Right lobe of liver (tissue), 6 donors: ENCODE measurements around the gene NFIB. TPM values are rescaled to one million over a fixed set of nuclear protein-coding genes. Genes with fewer than 3 reads are reported as not detected.
A peak's percentile ranks its signal among the peaks of the same experiment; 100 is the strongest.

Experiments used
- ATAC-seq, 4 donors: fragments of 200-7000 bp; cut with Tn5 transposase; one replicate each; pipeline ENCODE4 v1.9.1; 2020; ENCODE audit warnings: mild to moderate bottlenecking in 4 of 4, moderate library complexity in 4 of 4
- DNase-seq, 3 donors: peaks; one replicate each; pipeline ENCODE4 v3.0.0-alpha.2; 2020
- H3K27ac ChIP-seq, 3 donors: fragments of 200-600 bp; one replicate each; pipeline ENCODE4 v1.8.0; 2022
- H3K27me3 ChIP-seq, 2 donors: fragments of 200-600 bp; one replicate each; pipeline ENCODE4 v1.8.0; 2022
- H3K36me3 ChIP-seq, 4 donors: fragments of 200-600 bp; sonication (generic) in 1 of 4; one replicate each; pipeline versions ENCODE4 v1.5.1 to v1.8.0; 2017 to 2022; ENCODE audit warnings: control low read depth in 1 of 4
- H3K4me1 ChIP-seq, 4 donors: fragments of 200-600 bp; sonication (generic) in 1 of 4; one replicate each; pipeline versions ENCODE4 v1.5.1 to v1.8.0; 2017 to 2022; ENCODE audit warnings: control low read depth in 1 of 4
- H3K4me3 ChIP-seq, 3 donors: fragments of 200-600 bp; one replicate each; pipeline ENCODE4 v1.8.0; 2022
- H3K9me3 ChIP-seq, 4 donors: fragments of 200-600 bp; sonication (generic) in 1 of 4; one replicate each; pipeline versions ENCODE4 v1.5.1 to v1.8.0; 2017 to 2022; ENCODE audit warnings: control low read depth in 1 of 4
- POLR2A ChIP-seq: fragments of 450-650 bp; IDR thresholded peaks from one replicate; pipeline ENCODE4 v1.6.1; 2017; ENCODE audit warnings: antibody characterized with exemption, mild to moderate bottlenecking
- WGBS: methylation state at CpG from one replicate; pipeline ENCODE4 v1.1.6; 2018; ENCODE audit warnings: low coverage, low lambda C conversion rate; ENCODE audit not compliant: insufficient coverage; ENCODE audit errors: missing lambda C conversion rate; 5-methylcytosine and 5-hydroxymethylcytosine counted together
- intact Hi-C, 2 donors: fragments of 100-400 bp; cut with DNase I; formaldehyde crosslinking; loops; one replicate each; pipeline versions ENCODE4 v1.11.2 to v1.14.1; 2022
- total RNA-seq, 6 experiments: library from RNA; depleted of rRNA in 2 of 6; stranded (reverse); fragments of >200 nt in 2 of 6; fragmentation: NEBNext Ultra II Directional in 3 of 6; extraction: Animal tissue kit (Norgen Biotek cat#: 25700) in 3 of 6; gene quantifications; one replicate each; pipeline versions ENCODE4 v1.1.0 to v1.2.4, GENCODE V29; 2016 to 2023
- TF ChIP-seq, protein P1 (sequence below), 4 donors: fragments of 200-600 bp in 3 of 4; fragments of 450-650 bp in 1 of 4; IDR thresholded peaks; one replicate each; pipeline versions ENCODE4 v1.5.1 to v1.8.0; 2016 to 2022; ENCODE audit warnings: antibody characterized with exemption in 4 of 4, mild to moderate bottlenecking in 2 of 4
- donor health status: DM: no; HTN: yes; CAD: no.
- donor health status: DM: no; HTN: no; CAD: no.
- donor health status: DM: no; HTN: no; CAD: no.
- donor health status: DM: no; HTN: yes; CAD: no.
- donor health status: DM: no; HTN: yes; CAD: no.

The NFIB gene
- total RNA-seq, 6 experiments from 2014 or later = 23.0 to 45.3 (median 39.6) TPM

DNA sequence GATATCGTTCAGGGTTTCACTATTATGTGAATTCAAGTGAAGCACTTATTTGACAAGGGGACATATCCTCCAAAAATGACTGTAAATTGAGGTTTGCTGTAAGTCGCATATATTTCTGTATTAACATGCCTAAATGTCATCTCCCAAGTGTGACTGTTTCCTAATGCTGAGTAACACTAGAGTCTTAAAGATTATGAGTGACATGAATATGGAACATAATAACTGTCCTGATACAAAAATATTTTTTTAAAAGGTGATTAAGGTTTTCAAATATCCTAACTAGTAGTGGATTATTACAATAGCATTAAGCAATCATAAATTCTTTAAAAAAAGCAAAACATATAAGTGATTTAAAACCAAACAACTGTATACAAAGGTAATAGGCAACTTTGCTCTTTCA, 3.6 kb downstream of the NFIB start:
- 5% methylated on average over 2 of the region's 2 CpGs for WGBS
- no peak for ATAC-seq
- TF ChIP-seq, protein P1, sequence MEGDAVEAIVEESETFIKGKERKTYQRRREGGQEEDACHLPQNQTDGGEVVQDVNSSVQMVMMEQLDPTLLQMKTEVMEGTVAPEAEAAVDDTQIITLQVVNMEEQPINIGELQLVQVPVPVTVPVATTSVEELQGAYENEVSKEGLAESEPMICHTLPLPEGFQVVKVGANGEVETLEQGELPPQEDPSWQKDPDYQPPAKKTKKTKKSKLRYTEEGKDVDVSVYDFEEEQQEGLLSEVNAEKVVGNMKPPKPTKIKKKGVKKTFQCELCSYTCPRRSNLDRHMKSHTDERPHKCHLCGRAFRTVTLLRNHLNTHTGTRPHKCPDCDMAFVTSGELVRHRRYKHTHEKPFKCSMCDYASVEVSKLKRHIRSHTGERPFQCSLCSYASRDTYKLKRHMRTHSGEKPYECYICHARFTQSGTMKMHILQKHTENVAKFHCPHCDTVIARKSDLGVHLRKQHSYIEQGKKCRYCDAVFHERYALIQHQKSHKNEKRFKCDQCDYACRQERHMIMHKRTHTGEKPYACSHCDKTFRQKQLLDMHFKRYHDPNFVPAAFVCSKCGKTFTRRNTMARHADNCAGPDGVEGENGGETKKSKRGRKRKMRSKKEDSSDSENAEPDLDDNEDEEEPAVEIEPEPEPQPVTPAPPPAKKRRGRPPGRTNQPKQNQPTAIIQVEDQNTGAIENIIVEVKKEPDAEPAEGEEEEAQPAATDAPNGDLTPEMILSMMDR (IDR thresholded peaks at IDR 0.05) = no peak
- no peak for TF ChIP-seq POLR2A
- H3K27ac ChIP-seq = peak overlapping the region in 2 of 3 donors; percentile 42 to 97
- peaks cover 0 to 33% (median under 1%) of the 10 kb centered on the region in 4 donors for H3K4me1 ChIP-seq
- intact Hi-C loops = no loop called here
- no peaks in the 10 kb centered on the region for H3K27me3 ChIP-seq
- H3K9me3 ChIP-seq = no peaks in the 10 kb centered on the region
- peak overlapping the region; percentile 1 to 75 (median 62) for H3K4me3 ChIP-seq
- peaks cover 0 to 13% (median 3%) of the 10 kb centered on the region in 4 donors for H3K36me3 ChIP-seq
- DNase-seq = no peak

DNA sequence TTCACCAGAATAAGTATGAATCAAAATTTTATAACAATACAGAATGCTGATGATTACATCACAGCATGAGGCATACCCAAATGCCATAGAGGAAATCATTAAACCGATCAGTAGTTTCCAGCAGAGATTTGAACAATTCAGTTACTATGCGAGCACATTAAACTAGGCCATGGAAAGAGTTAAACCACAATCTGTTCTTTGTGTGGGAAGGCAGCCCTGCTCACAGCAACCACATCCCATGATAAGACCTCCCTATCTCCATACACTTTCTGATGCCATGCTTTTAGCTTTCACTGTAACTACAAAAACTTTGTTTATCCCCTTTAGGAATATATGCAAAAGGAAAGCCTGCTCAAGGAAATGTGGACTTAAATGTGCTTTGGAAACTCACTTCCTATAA, 4.5 kb downstream of the NFIB start:
- TF ChIP-seq, protein P1 (IDR thresholded peaks at IDR 0.05) = no peak
- no peak for TF ChIP-seq POLR2A
- intact Hi-C loops = no loop called here
- peak in 2 of 4 donors; percentile 10 to 17 for ATAC-seq
- no peak for DNase-seq
- peak overlapping the region in 2 of 3 donors; percentile 1 to 5 for H3K4me3 ChIP-seq
- H3K36me3 ChIP-seq = peaks cover 0 to 13% (median 3%) of the 10 kb centered on the region in 4 donors
- H3K9me3 ChIP-seq = no peaks in the 10 kb centered on the region
- peaks cover 0 to 41% (median 5%) of the 10 kb centered on the region in 4 donors for H3K4me1 ChIP-seq
- 5% methylated on average over 2 of the region's 2 CpGs for WGBS
- H3K27ac ChIP-seq = peak overlapping the region; percentile 3 to 97 (median 42)
- H3K27me3 ChIP-seq = no peaks in the 10 kb centered on the region

DNA sequence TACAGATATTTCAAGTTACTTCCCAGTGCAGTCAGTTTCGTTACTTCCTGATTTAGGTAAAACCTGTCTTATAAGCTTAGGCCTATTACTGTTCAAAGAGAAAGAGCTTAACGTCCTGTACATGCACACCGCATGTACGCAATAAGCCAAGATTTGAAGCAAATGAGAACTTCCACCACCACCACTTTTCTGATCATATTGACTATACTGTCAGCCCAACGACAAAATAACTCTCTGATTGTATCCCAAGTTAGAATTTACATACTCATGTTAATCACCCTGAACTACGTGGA, 5.1 kb downstream of the NFIB start:
- DNase-seq (no peak), ATAC-seq (no peak)
- no peak overlapping the region for H3K4me3 ChIP-seq
- no peaks in the 10 kb centered on the region for H3K9me3 ChIP-seq
- no peaks in the 10 kb centered on the region for H3K27me3 ChIP-seq
- peak overlapping the region in 1 of 3 donors; percentile 97 for H3K27ac ChIP-seq
- peaks cover 0 to 13% (median 3%) of the 10 kb centered on the region in 4 donors for H3K36me3 ChIP-seq
- intact Hi-C loops = no loop called here
- 55% methylated on average over 6 of the region's 6 CpGs for WGBS
- peaks cover 0 to 47% (median 8%) of the 10 kb centered on the region in 4 donors for H3K4me1 ChIP-seq
- TF ChIP-seq POLR2A = no peak
- TF ChIP-seq, protein P1 (IDR thresholded peaks at IDR 0.05) = no peak

DNA sequence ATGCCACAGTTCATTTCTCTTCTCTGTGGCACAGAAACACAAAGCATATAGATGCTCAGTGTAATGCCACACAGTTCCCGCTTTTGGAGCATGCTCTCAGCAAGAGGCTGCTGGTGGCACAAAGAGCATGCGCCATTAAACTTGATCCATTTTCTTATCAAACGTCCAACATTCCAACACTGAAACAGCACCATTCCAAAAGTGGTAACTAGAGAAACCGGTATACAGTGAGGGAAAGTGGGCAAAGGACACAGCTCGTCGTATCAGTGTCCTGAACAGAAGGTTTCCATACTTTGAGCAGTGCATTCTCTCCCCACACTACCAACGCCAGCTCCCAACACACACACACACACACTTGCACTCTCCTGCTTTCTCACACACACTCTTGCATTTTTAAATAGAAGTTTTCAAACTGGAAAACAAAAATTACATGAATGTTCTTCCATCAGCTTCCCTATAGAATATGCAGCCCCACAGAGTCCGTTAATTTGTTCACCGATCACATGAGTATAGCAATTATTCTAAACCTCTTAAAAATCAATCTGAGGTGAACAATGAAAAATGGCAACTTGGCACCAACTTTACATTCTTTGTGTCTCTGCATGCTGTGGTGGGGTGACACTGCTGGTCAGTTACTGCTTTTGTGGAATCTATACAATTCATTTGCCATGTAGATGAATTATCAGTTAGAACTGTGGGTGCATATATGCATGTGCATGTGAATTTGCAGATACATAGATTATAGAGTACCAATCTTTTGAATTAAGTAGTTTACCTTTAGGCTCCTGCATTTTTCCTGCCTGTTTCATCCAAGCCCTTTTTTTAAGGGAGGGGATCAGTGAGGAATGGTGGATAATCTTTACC, 5.7 kb downstream of the NFIB start:
- Histone ChIP-seq H3K27ac (peak overlapping the region in 1 of 3 donors; percentile 97), H3K9me3 (no peaks in the 10 kb centered on the region), H3K4me1 (peaks cover 0 to 53% (median 11%) of the 10 kb centered on the region in 4 donors), H3K36me3 (peaks cover 0 to 13% (median 3%) of the 10 kb centered on the region in 4 donors), H3K27me3 (no peaks in the 10 kb centered on the region), H3K4me3 (no peak overlapping the region)
- ATAC-seq (peak in 3 of 4 donors; percentile 30 to 69 (median 37)), DNase-seq (no peak)
- 48% methylated on average over 9 of the region's 9 CpGs for WGBS
- TF ChIP-seq, protein P1 (IDR thresholded peaks at IDR 0.05) = no peak
- no peak for TF ChIP-seq POLR2A
- intact Hi-C loops = no loop called here
